Measurements from ENCODE around the gene CHL1. TPM values are rescaled to one million over a fixed set of nuclear protein-coding genes. Genes with fewer than 3 reads are reported as not detected.

The CHL1 gene
- polyA plus RNA-seq, 4 donors: under 0.01 to 6.6 (median 1.9) TPM

DNA sequence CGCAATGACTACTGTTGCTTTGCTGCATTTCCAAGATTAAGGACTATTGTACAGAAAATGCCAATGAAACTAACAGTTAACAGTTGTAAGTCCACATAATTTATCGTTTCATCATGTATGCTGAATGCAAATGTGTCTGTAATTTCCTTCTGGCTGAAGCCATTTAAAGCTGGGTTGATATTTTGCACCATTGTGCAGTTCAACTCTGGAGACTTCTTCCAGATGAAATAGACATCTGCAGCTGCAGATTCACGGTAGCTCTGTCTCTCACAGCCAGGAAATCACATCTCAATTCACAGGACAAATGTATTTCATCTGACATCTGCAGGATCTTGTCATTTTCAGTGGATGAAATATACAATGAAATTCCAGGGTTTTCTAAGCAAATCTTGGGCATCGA is 145.4 kb downstream of the CHL1 start:
- H3K4me3 ChIP-seq (ENCODE audit: low read depth in 1 of 3, low read length in 3 of 3): no peak overlapping the region
- no peaks in the 10 kb centered on the region for H3K27me3 ChIP-seq (ENCODE audit: control insufficient read depth in 3 of 3, insufficient read depth in 3 of 3, low read length in 3 of 3)
- H3K4me1 ChIP-seq (ENCODE audit: control insufficient read depth in 3 of 3, insufficient read depth in 2 of 3, low read depth in 1 of 3, low read length in 2 of 3): no peaks in the 10 kb centered on the region
- FAIRE-seq: no peak
- 73 to 78% (median 78%) methylated on average over 4 of the region's 4 CpGs for WGBS, 3 donors
- no peak for DNase-seq
- no peaks in the 10 kb centered on the region for H3K36me3 ChIP-seq (ENCODE audit: control insufficient read depth in 3 of 3, insufficient read depth in 2 of 3, low read depth in 1 of 3, low read length in 3 of 3)
- H3K27ac ChIP-seq (ENCODE audit: low read depth in 1 of 3, low read length in 2 of 3): no peak overlapping the region
- no peaks in the 10 kb centered on the region for H3K9me3 ChIP-seq (ENCODE audit: control insufficient read depth in 2 of 2, insufficient read depth in 1 of 2, low read depth in 1 of 2, low read length in 1 of 2)

DNA sequence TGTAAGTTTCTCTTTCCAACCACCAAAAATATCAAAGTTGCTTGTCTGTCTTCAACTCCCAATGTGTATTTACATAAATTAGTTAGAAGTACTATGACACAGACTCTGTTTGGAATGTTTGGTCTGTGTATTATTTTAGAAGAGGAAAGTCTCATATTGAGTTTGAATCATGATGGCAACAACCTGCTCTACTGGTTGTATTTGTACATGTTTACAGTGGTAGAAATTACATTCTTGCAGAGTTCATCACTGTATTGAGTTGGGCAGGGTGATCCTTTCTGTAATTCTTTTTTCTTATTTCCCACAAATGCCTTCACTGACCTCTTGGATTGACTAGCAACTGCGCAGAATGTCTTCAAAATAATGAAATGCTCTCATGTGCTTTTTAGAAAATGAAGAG is 149.6 kb downstream of the CHL1 start:
- WGBS, 3 donors: 84 to 93% (median 89%) methylated on average over 1 of the region's 1 CpG
- FAIRE-seq: no peak

DNA sequence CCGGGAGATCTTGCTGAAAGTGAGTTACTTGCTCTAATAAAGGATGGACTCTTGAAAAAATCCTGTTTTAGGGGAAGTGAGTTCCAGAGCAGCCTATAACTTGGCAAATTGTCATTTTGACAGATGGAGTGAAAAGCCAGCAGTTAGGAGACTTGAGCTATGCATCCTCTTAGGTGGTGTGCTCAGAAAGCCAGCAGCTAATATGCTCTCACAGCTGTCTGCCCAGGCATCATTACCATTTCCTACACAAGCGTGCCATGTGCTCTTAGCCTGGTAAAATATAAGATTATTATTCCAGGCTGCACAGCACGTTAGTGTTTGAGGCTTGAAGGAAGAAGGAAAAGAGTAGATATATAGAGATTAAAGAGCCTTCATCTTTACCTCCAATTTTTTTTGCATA is 151.0 kb downstream of the CHL1 start:
- H3K4me3 ChIP-seq (ENCODE audit: low read depth in 1 of 3, low read length in 3 of 3): no peak overlapping the region
- WGBS, 3 donors: 75 to 83% (median 78%) methylated on average over 3 of the region's 3 CpGs
- no peaks in the 10 kb centered on the region for H3K4me1 ChIP-seq (ENCODE audit: control insufficient read depth in 3 of 3, insufficient read depth in 2 of 3, low read depth in 1 of 3, low read length in 2 of 3)
- no peaks in the 10 kb centered on the region for H3K9me3 ChIP-seq (ENCODE audit: control insufficient read depth in 2 of 2, insufficient read depth in 1 of 2, low read depth in 1 of 2, low read length in 1 of 2)
- FAIRE-seq (no peak), DNase-seq (no peak)
- H3K27me3 ChIP-seq (ENCODE audit: control insufficient read depth in 3 of 3, insufficient read depth in 3 of 3, low read length in 3 of 3): peaks cover 0 to 3% (median 0%) of the 10 kb centered on the region in 3 donors
- no peak overlapping the region for H3K27ac ChIP-seq (ENCODE audit: low read depth in 1 of 3, low read length in 2 of 3)
- H3K36me3 ChIP-seq (ENCODE audit: control insufficient read depth in 3 of 3, insufficient read depth in 2 of 3, low read depth in 1 of 3, low read length in 3 of 3): no peaks in the 10 kb centered on the region

More for the DNA sequence above, 149.6 kb downstream of the CHL1 start:
- H3K4me3 ChIP-seq (ENCODE audit: low read depth in 1 of 3, low read length in 3 of 3): no peak overlapping the region
- no peaks in the 10 kb centered on the region for H3K9me3 ChIP-seq (ENCODE audit: control insufficient read depth in 2 of 2, insufficient read depth in 1 of 2, low read depth in 1 of 2, low read length in 1 of 2)
- no peak for DNase-seq
- H3K27ac ChIP-seq (ENCODE audit: low read depth in 1 of 3, low read length in 2 of 3): no peak overlapping the region
- H3K4me1 ChIP-seq (ENCODE audit: control insufficient read depth in 3 of 3, insufficient read depth in 2 of 3, low read depth in 1 of 3, low read length in 2 of 3): no peaks in the 10 kb centered on the region
- peaks cover 0 to 3% (median 0%) of the 10 kb centered on the region in 3 donors for H3K27me3 ChIP-seq (ENCODE audit: control insufficient read depth in 3 of 3, insufficient read depth in 3 of 3, low read length in 3 of 3)
- H3K36me3 ChIP-seq (ENCODE audit: control insufficient read depth in 3 of 3, insufficient read depth in 2 of 3, low read depth in 1 of 3, low read length in 3 of 3): no peaks in the 10 kb centered on the region

DNA sequence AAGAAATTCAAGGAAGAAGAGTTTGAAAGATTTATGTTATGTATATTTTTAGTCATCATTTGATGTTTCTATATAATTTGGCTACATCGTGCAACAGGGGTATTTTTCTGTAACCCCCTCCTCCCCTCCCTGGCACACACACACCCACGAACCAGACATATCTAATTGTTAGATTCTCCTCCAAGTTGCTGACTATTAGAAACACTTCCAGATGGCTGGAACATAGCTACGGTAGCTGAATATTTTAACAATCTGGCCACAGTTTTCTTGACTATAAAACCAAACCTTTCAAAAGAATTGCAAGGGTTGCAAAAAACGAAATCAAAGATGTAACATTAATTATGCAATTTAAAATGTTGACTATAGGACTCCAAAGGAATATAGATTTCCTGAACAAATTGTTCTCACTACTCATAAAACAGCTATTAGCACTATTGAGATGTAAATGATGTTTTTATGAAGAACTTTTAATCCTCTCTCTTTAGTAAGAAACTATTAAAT is 154.4 kb downstream of the CHL1 start:
- Histone ChIP-seq H3K27ac (ENCODE audit: low read depth in 1 of 3, low read length in 2 of 3) (no peak overlapping the region), H3K36me3 (ENCODE audit: control insufficient read depth in 3 of 3, insufficient read depth in 2 of 3, low read depth in 1 of 3, low read length in 3 of 3) (no peaks in the 10 kb centered on the region), H3K27me3 (ENCODE audit: control insufficient read depth in 3 of 3, insufficient read depth in 3 of 3, low read length in 3 of 3) (peaks cover 0 to 3% (median 0%) of the 10 kb centered on the region in 3 donors), H3K9me3 (ENCODE audit: control insufficient read depth in 2 of 2, insufficient read depth in 1 of 2, low read depth in 1 of 2, low read length in 1 of 2) (no peaks in the 10 kb centered on the region), H3K4me1 (ENCODE audit: control insufficient read depth in 3 of 3, insufficient read depth in 2 of 3, low read depth in 1 of 3, low read length in 2 of 3) (no peaks in the 10 kb centered on the region), H3K4me3 (ENCODE audit: low read depth in 1 of 3, low read length in 3 of 3) (no peak overlapping the region)
- FAIRE-seq (no peak), DNase-seq (no peak)
- WGBS, 3 donors: 61 to 76% (median 72%) methylated on average over 4 of the region's 4 CpGs

DNA sequence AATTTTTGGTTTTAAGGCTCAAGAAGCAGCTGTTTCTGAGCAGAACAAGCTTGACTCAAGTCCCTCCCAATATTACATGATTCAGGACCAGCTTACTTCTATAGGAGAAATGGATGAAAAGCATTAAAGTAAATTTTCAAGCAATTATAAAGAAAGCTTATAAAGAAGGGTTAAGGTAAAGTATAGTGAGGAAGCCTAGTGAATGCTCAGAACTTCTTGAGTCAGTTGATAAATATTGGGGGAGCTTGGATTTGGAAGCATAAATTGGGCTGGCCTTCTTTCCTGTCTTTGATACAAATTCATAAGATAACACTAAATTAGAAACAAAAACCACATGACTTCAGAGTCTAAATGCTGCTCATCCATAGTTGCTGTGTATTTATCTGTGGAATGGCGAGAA is 156.0 kb downstream of the CHL1 start:
- peaks cover 0 to 3% (median 0%) of the 10 kb centered on the region in 3 donors for H3K27me3 ChIP-seq (ENCODE audit: control insufficient read depth in 3 of 3, insufficient read depth in 3 of 3, low read length in 3 of 3)
- H3K9me3 ChIP-seq (ENCODE audit: control insufficient read depth in 2 of 2, insufficient read depth in 1 of 2, low read depth in 1 of 2, low read length in 1 of 2): no peaks in the 10 kb centered on the region
- H3K36me3 ChIP-seq (ENCODE audit: control insufficient read depth in 3 of 3, insufficient read depth in 2 of 3, low read depth in 1 of 3, low read length in 3 of 3): no peaks in the 10 kb centered on the region
- no peak overlapping the region for H3K4me3 ChIP-seq (ENCODE audit: low read depth in 1 of 3, low read length in 3 of 3)
- H3K4me1 ChIP-seq (ENCODE audit: control insufficient read depth in 3 of 3, insufficient read depth in 2 of 3, low read depth in 1 of 3, low read length in 2 of 3): no peaks in the 10 kb centered on the region
- FAIRE-seq (no peak), DNase-seq (no peak)
- no peak overlapping the region for H3K27ac ChIP-seq (ENCODE audit: low read depth in 1 of 3, low read length in 2 of 3)
- 73 to 82% (median 80%) methylated on average over 1 of the region's 1 CpG for WGBS, 3 donors

DNA sequence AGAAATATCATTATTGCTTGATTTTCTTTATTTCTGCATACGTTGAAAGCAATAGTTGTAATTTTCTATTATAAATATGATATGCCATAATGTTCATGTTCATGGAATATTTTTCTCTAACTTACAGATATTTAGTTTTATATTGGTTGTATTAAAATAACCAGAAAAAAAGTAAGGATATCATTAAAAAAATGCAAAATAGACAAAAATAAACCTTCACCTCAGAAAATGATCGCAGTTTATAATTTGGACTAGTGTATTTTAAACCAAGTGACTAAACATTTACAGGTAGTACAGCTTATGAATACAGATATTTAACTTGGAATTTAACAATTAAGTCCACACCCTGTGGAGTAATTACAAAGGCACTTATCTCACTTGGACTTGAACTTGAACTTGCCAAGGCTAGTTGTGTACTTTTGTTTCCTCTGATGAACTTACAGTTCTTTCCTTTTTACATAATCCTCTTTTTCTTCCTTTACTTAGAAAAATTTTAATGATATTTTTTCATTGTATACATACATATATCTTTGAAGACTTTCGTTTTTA is 156.7 kb downstream of the CHL1 start:
- FAIRE-seq: no peak
- H3K4me1 ChIP-seq (ENCODE audit: control insufficient read depth in 3 of 3, insufficient read depth in 2 of 3, low read depth in 1 of 3, low read length in 2 of 3): no peaks in the 10 kb centered on the region
- no peaks in the 10 kb centered on the region for H3K36me3 ChIP-seq (ENCODE audit: control insufficient read depth in 3 of 3, insufficient read depth in 2 of 3, low read depth in 1 of 3, low read length in 3 of 3)
- DNase-seq: peak in 1 of 2 donors; percentile 68
- 29 to 64% (median 45%) methylated on average over 3 of the region's 3 CpGs for WGBS, 3 donors
- no peak overlapping the region for H3K4me3 ChIP-seq (ENCODE audit: low read depth in 1 of 3, low read length in 3 of 3)
- H3K27ac ChIP-seq (ENCODE audit: low read depth in 1 of 3, low read length in 2 of 3): no peak overlapping the region
- no peaks in the 10 kb centered on the region for H3K9me3 ChIP-seq (ENCODE audit: control insufficient read depth in 2 of 2, insufficient read depth in 1 of 2, low read depth in 1 of 2, low read length in 1 of 2)
- H3K27me3 ChIP-seq (ENCODE audit: control insufficient read depth in 3 of 3, insufficient read depth in 3 of 3, low read length in 3 of 3): peaks cover 0 to 3% (median 0%) of the 10 kb centered on the region in 3 donors

DNA sequence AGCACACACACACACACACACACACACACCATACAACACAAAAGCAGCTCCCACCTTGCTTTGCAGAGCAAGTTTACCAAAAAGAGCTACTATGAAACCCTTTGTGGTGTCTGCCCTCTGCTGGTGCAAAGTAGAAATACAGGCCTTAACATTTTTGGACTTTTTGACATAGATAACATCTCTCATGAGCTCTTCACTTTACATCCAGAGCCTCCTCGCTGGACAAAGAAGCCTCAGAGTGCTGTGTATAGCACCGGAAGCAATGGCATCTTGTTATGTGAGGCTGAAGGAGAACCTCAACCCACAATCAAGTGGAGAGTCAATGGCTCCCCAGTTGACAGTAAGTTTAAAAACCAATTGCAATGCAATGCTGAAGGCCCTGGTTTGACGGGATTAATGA is 157.9 kb downstream of the CHL1 start:
- Histone ChIP-seq H3K27me3 (ENCODE audit: control insufficient read depth in 3 of 3, insufficient read depth in 3 of 3, low read length in 3 of 3) (no peaks in the 10 kb centered on the region), H3K4me1 (ENCODE audit: control insufficient read depth in 3 of 3, insufficient read depth in 2 of 3, low read depth in 1 of 3, low read length in 2 of 3) (no peaks in the 10 kb centered on the region), H3K27ac (ENCODE audit: low read depth in 1 of 3, low read length in 2 of 3) (no peak overlapping the region), H3K36me3 (ENCODE audit: control insufficient read depth in 3 of 3, insufficient read depth in 2 of 3, low read depth in 1 of 3, low read length in 3 of 3) (no peaks in the 10 kb centered on the region), H3K4me3 (ENCODE audit: low read depth in 1 of 3, low read length in 3 of 3) (no peak overlapping the region), H3K9me3 (ENCODE audit: control insufficient read depth in 2 of 2, insufficient read depth in 1 of 2, low read depth in 1 of 2, low read length in 1 of 2) (no peaks in the 10 kb centered on the region)
- DNase-seq (peak; percentile 44 to 46), FAIRE-seq (no peak)
- 22 to 28% (median 28%) methylated on average over 3 of the region's 3 CpGs for WGBS, 3 donors

DNA sequence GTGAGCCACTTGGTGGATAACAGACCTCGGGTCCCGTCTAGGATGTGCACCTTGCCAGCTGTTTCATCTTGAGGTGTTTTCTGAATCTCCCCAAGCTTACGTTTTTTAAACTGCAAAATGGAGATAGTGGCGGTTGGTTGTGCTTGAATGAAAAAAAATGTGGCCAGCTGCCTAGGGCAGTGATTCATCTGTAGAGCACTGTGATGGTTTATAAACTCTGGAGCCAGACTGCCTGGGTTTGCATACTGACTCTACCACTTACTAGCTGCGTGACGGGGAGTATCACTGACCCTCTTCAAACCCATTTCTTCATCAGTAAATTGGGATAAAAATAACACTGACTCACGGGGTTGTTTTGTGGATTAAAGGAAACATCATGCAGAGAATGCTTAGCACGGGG is 159.1 kb downstream of the CHL1 start:
- Histone ChIP-seq H3K27ac (ENCODE audit: low read depth in 1 of 3, low read length in 2 of 3) (peak overlapping the region in 1 of 3 donors; percentile 25), H3K4me3 (ENCODE audit: low read depth in 1 of 3, low read length in 3 of 3) (no peak overlapping the region), H3K36me3 (ENCODE audit: control insufficient read depth in 3 of 3, insufficient read depth in 2 of 3, low read depth in 1 of 3, low read length in 3 of 3) (no peaks in the 10 kb centered on the region), H3K4me1 (ENCODE audit: control insufficient read depth in 3 of 3, insufficient read depth in 2 of 3, low read depth in 1 of 3, low read length in 2 of 3) (no peaks in the 10 kb centered on the region), H3K9me3 (ENCODE audit: control insufficient read depth in 2 of 2, insufficient read depth in 1 of 2, low read depth in 1 of 2, low read length in 1 of 2) (no peaks in the 10 kb centered on the region), H3K27me3 (ENCODE audit: control insufficient read depth in 3 of 3, insufficient read depth in 3 of 3, low read length in 3 of 3) (no peaks in the 10 kb centered on the region)
- DNase-seq: no peak
- 54 to 64% (median 56%) methylated on average over 8 of the region's 8 CpGs for WGBS, 3 donors
- no peak for FAIRE-seq

DNA sequence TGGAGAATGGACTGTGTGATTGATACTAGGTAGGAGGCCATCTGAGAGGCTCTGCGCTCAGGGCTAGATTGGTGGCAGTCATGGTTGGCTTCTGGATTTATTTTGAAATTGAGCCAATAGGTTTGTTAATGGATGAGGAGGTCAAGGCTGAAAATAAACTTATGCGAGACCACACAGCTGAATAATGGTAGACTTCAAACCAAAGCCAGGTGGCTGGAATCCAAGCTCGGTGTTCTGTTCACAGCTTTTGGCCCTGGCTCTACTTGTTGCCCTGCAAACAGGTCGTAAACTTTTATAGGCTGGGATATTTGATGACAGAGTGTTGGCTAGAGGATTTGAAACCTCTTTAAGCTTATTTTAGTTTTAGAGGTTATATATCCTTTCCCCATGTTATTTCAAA is 160.4 kb downstream of the CHL1 start:
- no peaks in the 10 kb centered on the region for H3K27me3 ChIP-seq (ENCODE audit: control insufficient read depth in 3 of 3, insufficient read depth in 3 of 3, low read length in 3 of 3)
- H3K4me3 ChIP-seq (ENCODE audit: low read depth in 1 of 3, low read length in 3 of 3): no peak overlapping the region
- 33 to 40% (median 35%) methylated on average over 4 of the region's 4 CpGs for WGBS, 3 donors
- no peaks in the 10 kb centered on the region for H3K36me3 ChIP-seq (ENCODE audit: control insufficient read depth in 3 of 3, insufficient read depth in 2 of 3, low read depth in 1 of 3, low read length in 3 of 3)
- no peak overlapping the region for H3K27ac ChIP-seq (ENCODE audit: low read depth in 1 of 3, low read length in 2 of 3)
- no peaks in the 10 kb centered on the region for H3K9me3 ChIP-seq (ENCODE audit: control insufficient read depth in 2 of 2, insufficient read depth in 1 of 2, low read depth in 1 of 2, low read length in 1 of 2)
- no peak for DNase-seq
- no peak for FAIRE-seq
- no peaks in the 10 kb centered on the region for H3K4me1 ChIP-seq (ENCODE audit: control insufficient read depth in 3 of 3, insufficient read depth in 2 of 3, low read depth in 1 of 3, low read length in 2 of 3)

All from small intestine (tissue), 7 donors.